ENCODE data around the gene COX5B.
"Not testable (repeated sequence)": the region's sequence is repeated elsewhere in the genome, so short reads cannot be mapped to it uniquely, and the experiment has no call there.

The COX5B gene

GRCh38 chr2:97645695-97646629, at the start of gene COX5B:
TSS of gene COX5B (plus strand) at chr2:97646062. CDS start at chr2:97646087, 25 bp downstream.
- peak; percentile 98 to 99 for DNase-seq (ENCODE audit: low spot score in 2 of 2)
- peak within 1 kb of the TSS; percentile 95 for H3K4me3 ChIP-seq
- no peaks in the 10 kb centered on the region for H3K9me3 ChIP-seq
- in situ Hi-C loops (cut with MboI; ENCODE audit: low sequenced_read_pairs), result no loop called here
- H3K36me3 ChIP-seq (replicated peaks), result peaks cover 36% of the 10 kb centered on the region
- peaks cover 4% of the 10 kb centered on the region for H3K4me1 ChIP-seq
- no peaks in the 10 kb centered on the region for H3K27me3 ChIP-seq (ENCODE audit: low read depth)

- H3K4me1 ChIP-seq; DNase-seq (ENCODE audit: low spot score in 2 of 2): not testable (repeated sequence)
- in situ Hi-C loops (cut with MboI; ENCODE audit: low sequenced_read_pairs), result loop anchor here (10.0 kb wide), 1 partner anchor 99 kb away; no protein-coding TSS in a partner anchor
Observed at GRCh38 chr2:97596180-97596579, 49.7 kb upstream of the COX5B start.

GRCh38 chr2:97601537-97601936, 44.3 kb upstream of the COX5B start:
- H3K9me3 ChIP-seq; H3K4me3 ChIP-seq; DNase-seq (ENCODE audit: low spot score in 2 of 2); H3K27me3 ChIP-seq (ENCODE audit: low read depth); H3K4me1 ChIP-seq; H3K36me3 ChIP-seq (replicated peaks); in situ Hi-C loops (cut with MboI; ENCODE audit: low sequenced_read_pairs): not testable (repeated sequence)

More at GRCh38 chr2:97596180-97596579, 49.7 kb upstream of the COX5B start:
- not testable (repeated sequence) for H3K36me3 ChIP-seq (replicated peaks); H3K27me3 ChIP-seq (ENCODE audit: low read depth); H3K9me3 ChIP-seq; H3K4me3 ChIP-seq

- H3K4me1 ChIP-seq; H3K9me3 ChIP-seq; H3K36me3 ChIP-seq (replicated peaks); H3K4me3 ChIP-seq; H3K27me3 ChIP-seq (ENCODE audit: low read depth); DNase-seq (ENCODE audit: low spot score in 2 of 2); in situ Hi-C loops (cut with MboI; ENCODE audit: low sequenced_read_pairs): not testable (repeated sequence)
Observed at GRCh38 chr2:97605109-97605508, 40.8 kb upstream of the COX5B start.

GRCh38 chr2:97605524-97606339, 40.1 kb upstream of the COX5B start:
- H3K27me3 ChIP-seq (ENCODE audit: low read depth); H3K4me3 ChIP-seq; in situ Hi-C loops (cut with MboI; ENCODE audit: low sequenced_read_pairs); H3K4me1 ChIP-seq; DNase-seq (ENCODE audit: low spot score in 2 of 2); H3K9me3 ChIP-seq; H3K36me3 ChIP-seq (replicated peaks): not testable (repeated sequence)

- H3K27me3 ChIP-seq (ENCODE audit: low read depth); H3K36me3 ChIP-seq (replicated peaks); H3K4me3 ChIP-seq; DNase-seq (ENCODE audit: low spot score in 2 of 2); H3K9me3 ChIP-seq; H3K4me1 ChIP-seq; in situ Hi-C loops (cut with MboI; ENCODE audit: low sequenced_read_pairs): not testable (repeated sequence)
Observed at GRCh38 chr2:97608745-97609144, 37.1 kb upstream of the COX5B start.

GRCh38 chr2:97611895-97612294, 34.0 kb upstream of the COX5B start:
- H3K4me1 ChIP-seq; H3K36me3 ChIP-seq (replicated peaks); H3K9me3 ChIP-seq; H3K4me3 ChIP-seq; in situ Hi-C loops (cut with MboI; ENCODE audit: low sequenced_read_pairs); DNase-seq (ENCODE audit: low spot score in 2 of 2); H3K27me3 ChIP-seq (ENCODE audit: low read depth): not testable (repeated sequence)

GRCh38 chr2:97615746-97616145, 30.1 kb upstream of the COX5B start:
- H3K27me3 ChIP-seq (ENCODE audit: low read depth); H3K4me3 ChIP-seq; in situ Hi-C loops (cut with MboI; ENCODE audit: low sequenced_read_pairs); H3K9me3 ChIP-seq; H3K36me3 ChIP-seq (replicated peaks); H3K4me1 ChIP-seq; DNase-seq (ENCODE audit: low spot score in 2 of 2): not testable (repeated sequence)

GRCh38 chr2:97617911-97618310, 28.0 kb upstream of the COX5B start:
- no peaks in the 10 kb centered on the region for H3K4me1 ChIP-seq
- in situ Hi-C loops (cut with MboI; ENCODE audit: low sequenced_read_pairs), result no loop called here
- H3K9me3 ChIP-seq, result no peaks in the 10 kb centered on the region
- H3K36me3 ChIP-seq (replicated peaks), result no peaks in the 10 kb centered on the region
- no peaks in the 10 kb centered on the region for H3K27me3 ChIP-seq (ENCODE audit: low read depth)
- no peak overlapping the region for H3K4me3 ChIP-seq
- no peak for DNase-seq (ENCODE audit: low spot score in 2 of 2)

GRCh38 chr2:97618939-97619827, 26.7 kb upstream of the COX5B start:
- H3K4me1 ChIP-seq; H3K36me3 ChIP-seq (replicated peaks); H3K9me3 ChIP-seq; DNase-seq (ENCODE audit: low spot score in 2 of 2); H3K4me3 ChIP-seq; H3K27me3 ChIP-seq (ENCODE audit: low read depth); in situ Hi-C loops (cut with MboI; ENCODE audit: low sequenced_read_pairs): not testable (repeated sequence)

- in situ Hi-C loops (cut with MboI; ENCODE audit: low sequenced_read_pairs); DNase-seq (ENCODE audit: low spot score in 2 of 2); H3K4me1 ChIP-seq; H3K36me3 ChIP-seq (replicated peaks); H3K27me3 ChIP-seq (ENCODE audit: low read depth); H3K9me3 ChIP-seq; H3K4me3 ChIP-seq: not testable (repeated sequence)
Observed at GRCh38 chr2:97620492-97620891, 25.4 kb upstream of the COX5B start.

- H3K4me1 ChIP-seq; H3K27me3 ChIP-seq (ENCODE audit: low read depth); H3K36me3 ChIP-seq (replicated peaks); H3K4me3 ChIP-seq; DNase-seq (ENCODE audit: low spot score in 2 of 2); H3K9me3 ChIP-seq; in situ Hi-C loops (cut with MboI; ENCODE audit: low sequenced_read_pairs): not testable (repeated sequence)
Observed at GRCh38 chr2:97622976-97623375, 22.9 kb upstream of the COX5B start.

GRCh38 chr2:97625354-97626048, 20.4 kb upstream of the COX5B start:
- DNase-seq (ENCODE audit: low spot score in 2 of 2); in situ Hi-C loops (cut with MboI; ENCODE audit: low sequenced_read_pairs); H3K4me3 ChIP-seq; H3K9me3 ChIP-seq; H3K4me1 ChIP-seq; H3K27me3 ChIP-seq (ENCODE audit: low read depth); H3K36me3 ChIP-seq (replicated peaks): not testable (repeated sequence)

All from HAP-1 (cell line).